K562 (cell line): ENCODE measurements around the gene IARS1. TPM values are rescaled to one million over a fixed set of nuclear protein-coding genes. Genes with fewer than 3 reads are reported as not detected.

Source experiments
- C11orf30 ChIP-seq: fragments of 450-650 bp; IDR thresholded peaks from 2 replicates; pipeline ENCODE4 v1.6.1; 2016; ENCODE audit warnings: low read depth, mild to moderate bottlenecking
- ETV1 ChIP-seq: fragments of 450-650 bp; conservative IDR thresholded peaks from 2 replicates; pipeline ENCODE4 v1.6.1; 2016; ENCODE audit warnings: missing genetic modification characterization, control low read depth, low read depth, missing compliant biosample characterization
- GTF2F1 ChIP-seq: IDR thresholded peaks from 2 replicates; pipeline ENCODE4 v1.6.1; 2011; ENCODE audit warnings: low read depth, low read length, improper control_type of control experiment
- KDM2B ChIP-seq: fragments of 250-450 bp; sonication (Bioruptor Pico); IDR thresholded peaks from 2 replicates; pipeline ENCODE4 v1.8.0; 2021; ENCODE audit warnings: mild to moderate bottlenecking, moderate library complexity
- MEF2A ChIP-seq: IDR thresholded peaks from 2 replicates; pipeline ENCODE4 v1.6.1; 2011; ENCODE audit warnings: low read depth, mild to moderate bottlenecking, low read length, moderate library complexity; ENCODE audit not compliant: control insufficient read depth
- NCOA6 ChIP-seq: fragments of 450-650 bp; IDR thresholded peaks from 2 replicates; pipeline ENCODE4 v1.6.1; 2017; ENCODE audit warnings: mild to moderate bottlenecking
- NR2C1 ChIP-seq, 2 experiments: fragments of 450-650 bp; IDR thresholded peaks; 2 replicates each; pipeline ENCODE4 v1.6.1; 2017; ENCODE audit warnings: mild to moderate bottlenecking in 2 of 2, antibody characterized with exemption in 1 of 2, inconsistent platforms in 1 of 2, missing compliant biosample characterization in 1 of 2, missing genetic modification characterization in 1 of 2
- PTBP1 ChIP-seq: fragments of 200-400 bp; formaldehyde crosslinking; IDR thresholded peaks from 2 replicates; pipeline ENCODE4 v1.6.1; 2017; ENCODE audit warnings: low read depth, low read length
- RB1 ChIP-seq: fragments of 450-650 bp; IDR thresholded peaks from 2 replicates; pipeline ENCODE4 v1.6.1; 2017; ENCODE audit warnings: low read depth, mild to moderate bottlenecking
- SRSF9 ChIP-seq: fragments of 200-400 bp; formaldehyde crosslinking; IDR thresholded peaks from 2 replicates; pipeline ENCODE4 v1.6.1; 2017; ENCODE audit warnings: low read depth, low read length, borderline replicate concordance
- TEAD2 ChIP-seq: fragments of 450-650 bp; IDR thresholded peaks from 2 replicates; pipeline ENCODE4 v1.6.1; 2016; ENCODE audit warnings: missing genetic modification characterization, control low read depth, missing compliant biosample characterization
- TFE3 ChIP-seq: fragments of 450-650 bp; formaldehyde crosslinking; IDR thresholded peaks from 2 replicates; pipeline ENCODE4 v1.4.0; 2020; ENCODE audit warnings: mild to moderate bottlenecking, mixed read lengths
- THAP7 ChIP-seq: fragments of 250-450 bp; sonication (Bioruptor Pico); IDR thresholded peaks from 2 replicates; pipeline ENCODE4 v1.5.0; 2021
- ZBTB33 ChIP-seq: sonication (generic); formaldehyde crosslinking; IDR thresholded peaks from 2 replicates; pipeline ENCODE4 v1.8.1; 2023; ENCODE audit warnings: mild to moderate bottlenecking, missing genetic modification reagents
- ZNF124 ChIP-seq: sonication (generic); formaldehyde crosslinking; IDR thresholded peaks from 2 replicates; pipeline ENCODE4 v1.8.1; 2022; ENCODE audit warnings: missing genetic modification reagents
- ZNF609 ChIP-seq: sonication (generic); formaldehyde crosslinking; IDR thresholded peaks from 2 replicates; pipeline ENCODE4 v1.8.1; 2023; ENCODE audit warnings: missing genetic modification reagents, mild to moderate bottlenecking, borderline replicate concordance
- ZNF668 ChIP-seq: fragments of 250-450 bp; sonication (Bioruptor Pico); IDR thresholded peaks from 2 replicates; pipeline ENCODE4 v1.8.0; 2022; ENCODE audit warnings: mild to moderate bottlenecking, inconsistent platforms
- polyA plus RNA-seq, 8 experiments: library from polyadenylated mRNA; depleted of rRNA in 4 of 8; stranded (reverse) in 5 of 8; unstranded in 3 of 8; fragments of >200 nt; fragmentation: Nextera tagmentation in 2 of 8; fragmentation: Illumina TruSeq in 1 of 8; extraction: Ambion mirVana in 2 of 8; extraction: Trizol in 1 of 8; gene quantifications; 2 replicates each; pipeline versions ENCODE4 v1.2.1 to v1.2.3, GENCODE V29; 2011 to 2014; ENCODE audit warnings: inconsistent platforms in 1 of 8, missing spikeins in 1 of 8
- total RNA-seq, 7 experiments: library from RNA; depleted of rRNA in 6 of 7; stranded (reverse); fragments of >200 nt in 6 of 7; fragmentation: Illumina TruSeq in 2 of 7; extraction: Trizol in 2 of 7; gene quantifications; 2 replicates each; pipeline versions ENCODE4 v1.2.1 to v1.2.3, GENCODE V29; 2011 to 2021; ENCODE audit warnings: low replicate concordance in 1 of 7

Gene IARS1
- total and polyA plus RNA-seq, 9 of the 15 experiments (the other 6 are each of a cell fraction or from before 2014, with no cell fraction given), result 119 to 371 (median 234) TPM

- TF ChIP-seq NCOA6, result peak; percentile 20; the same call in 1 of the 2 replicates
- no peak for TF ChIP-seq ZNF124
- TF ChIP-seq KDM2B, result no peak
- no peak for TF ChIP-seq THAP7 (CRISPR knock-in tag)
- TF ChIP-seq TFE3 (CRISPR knock-in tag), result no peak
- no peak for TF ChIP-seq ZNF668 (CRISPR knock-in tag)
- no peak for TF ChIP-seq ZBTB33 (CRISPR knock-in tag)
- TF ChIP-seq NR2C1 (IDR thresholded peaks at IDR 0.05), result 0 out of 2 replicates have a peak, but pooled peaks have one; percentile 7
- no peak for TF ChIP-seq NR2C1 (tag; IDR thresholded peaks at IDR 0.05)
- no peak for TF ChIP-seq SRSF9
- TF ChIP-seq GTF2F1, result no peak
- no peak for TF ChIP-seq TEAD2 (tag)
- TF ChIP-seq MEF2A, result no peak
- no peak for TF ChIP-seq ETV1 (tag)
- TF ChIP-seq C11orf30, result no peak
- no peak for TF ChIP-seq ZNF609 (CRISPR knock-in tag)
- TF ChIP-seq RB1, result no peak
- no peak for TF ChIP-seq PTBP1
These were observed 482 bp downstream of the IARS1 start (continued) for GRCh38 chr9:92293075-92293354.
